Spinal cord (tissue), 10 donors: ENCODE measurements around the gene C5orf63. TPM values are rescaled to one million over a fixed set of nuclear protein-coding genes. Genes with fewer than 3 reads are reported as not detected.
A peak's percentile ranks its signal among the peaks of the same experiment; 100 is the strongest.

Experiments
- DNase-seq, 6 donors: peaks; one replicate each; pipeline versions ENCODE4 v3.0.0 to v3.0.0-alpha.2; 2013 to 2015; ENCODE audit warnings: low spot score in 6 of 6, low read depth in 4 of 6
- H3K27ac ChIP-seq: one replicate; pipeline ENCODE4 v1.5.1; 2013; ENCODE audit warnings: low read depth, low read length, control low read depth
- H3K27me3 ChIP-seq: one replicate; pipeline ENCODE4 v1.6.1; 2013; ENCODE audit warnings: low read length; ENCODE audit not compliant: control insufficient read depth, insufficient read depth
- H3K36me3 ChIP-seq: one replicate; pipeline ENCODE4 v1.6.1; 2013; ENCODE audit warnings: low read length; ENCODE audit not compliant: control insufficient read depth, insufficient read depth
- H3K4me1 ChIP-seq: one replicate; pipeline ENCODE4 v1.6.1; 2013; ENCODE audit warnings: low read length; ENCODE audit not compliant: control insufficient read depth, insufficient read depth
- H3K4me3 ChIP-seq: one replicate; pipeline ENCODE4 v1.5.1; 2013; ENCODE audit warnings: low read depth, low read length, control low read depth
- H3K9me3 ChIP-seq: one replicate; pipeline ENCODE4 v1.6.1; 2013; ENCODE audit warnings: low read length; ENCODE audit not compliant: control insufficient read depth, insufficient read depth
- WGBS: methylation state at CpG from one replicate; pipeline ENCODE4 v1.1.5; 2013; ENCODE audit warnings: missing lambda C conversion rate; ENCODE audit not compliant: insufficient coverage; 5-methylcytosine and 5-hydroxymethylcytosine counted together
- polyA plus RNA-seq, 2 donors: library from polyadenylated mRNA; unstranded; fragments of 120-200 nt; gene quantifications; one replicate each; pipeline ENCODE4 v1.2.1, GENCODE V29; 2013; ENCODE audit not compliant: insufficient read length in 2 of 2
- total RNA-seq, 2 donors: library from RNA; depleted of rRNA in 1 of 2; stranded (reverse); fragments of 120-200 nt in 1 of 2; fragments of >200 nt in 1 of 2; gene quantifications; one replicate each; pipeline versions ENCODE4 v1.2.3 to v1.2.4, GENCODE V29; 2013 to 2014
- donor health status: healthy.

C5orf63 gene
- total and polyA plus RNA-seq, 4 donors: 8.5 to 9.6 (median 9.1) TPM

DNA sequence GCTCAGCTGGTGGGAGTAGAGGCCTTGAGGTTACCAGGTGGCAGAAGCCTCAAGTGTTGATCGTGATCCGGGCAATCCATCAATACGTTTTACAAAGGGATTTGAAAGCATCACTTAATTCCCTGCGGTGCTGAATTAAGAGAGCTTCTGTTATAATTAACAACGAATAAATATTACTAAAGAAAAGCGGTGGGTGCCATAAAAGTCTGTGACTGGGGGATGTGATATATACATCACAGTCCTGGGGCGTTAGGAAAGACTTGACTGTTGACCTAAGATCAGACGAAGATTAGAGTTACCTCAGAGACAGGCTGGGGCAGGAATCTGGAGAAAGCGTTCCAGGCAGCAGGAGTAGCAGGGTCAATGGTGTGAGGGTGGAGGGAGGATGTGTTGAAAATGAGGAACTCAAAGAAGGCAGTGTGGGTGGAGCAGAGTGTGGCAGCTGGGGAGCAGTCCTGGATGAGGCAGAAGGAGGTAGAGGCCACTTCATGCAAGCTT, 6.7 kb upstream of the C5orf63 start:
- no peaks in the 10 kb centered on the region for H3K9me3 ChIP-seq
- no peak for DNase-seq
- no peaks in the 10 kb centered on the region for H3K27me3 ChIP-seq
- H3K27ac ChIP-seq: no peak overlapping the region
- 58% methylated on average over 6 of the region's 9 CpGs for WGBS
- no peaks in the 10 kb centered on the region for H3K4me1 ChIP-seq
- no peaks in the 10 kb centered on the region for H3K36me3 ChIP-seq
- no peak overlapping the region for H3K4me3 ChIP-seq

DNA sequence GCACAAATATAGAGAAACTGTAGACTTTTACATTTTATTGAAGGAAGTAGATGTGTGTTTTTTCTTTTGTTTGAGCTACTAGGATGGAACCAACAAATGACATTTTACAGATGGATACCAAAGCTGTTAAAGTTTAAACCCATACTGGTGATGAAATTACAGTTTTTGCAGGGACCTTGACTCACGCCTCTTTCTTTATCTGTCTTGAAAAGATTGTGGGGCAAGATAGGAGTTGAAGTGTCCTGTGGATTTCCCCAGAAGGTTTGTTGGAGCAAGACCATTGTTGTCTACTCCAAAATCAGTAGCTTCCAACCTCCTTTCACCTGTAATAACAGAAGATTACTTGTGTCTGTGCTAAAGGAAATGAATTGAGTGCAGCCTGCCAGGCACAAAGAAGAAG, 4.1 kb upstream of the C5orf63 start:
- H3K4me1 ChIP-seq: peaks cover 3% of the 10 kb centered on the region
- H3K36me3 ChIP-seq: no peaks in the 10 kb centered on the region
- no CpG with 5 or more reads among the region's 1 CpG for WGBS
- DNase-seq: no peak
- no peak overlapping the region for H3K4me3 ChIP-seq
- H3K27ac ChIP-seq: no peak overlapping the region
- no peaks in the 10 kb centered on the region for H3K9me3 ChIP-seq
- no peaks in the 10 kb centered on the region for H3K27me3 ChIP-seq

DNA sequence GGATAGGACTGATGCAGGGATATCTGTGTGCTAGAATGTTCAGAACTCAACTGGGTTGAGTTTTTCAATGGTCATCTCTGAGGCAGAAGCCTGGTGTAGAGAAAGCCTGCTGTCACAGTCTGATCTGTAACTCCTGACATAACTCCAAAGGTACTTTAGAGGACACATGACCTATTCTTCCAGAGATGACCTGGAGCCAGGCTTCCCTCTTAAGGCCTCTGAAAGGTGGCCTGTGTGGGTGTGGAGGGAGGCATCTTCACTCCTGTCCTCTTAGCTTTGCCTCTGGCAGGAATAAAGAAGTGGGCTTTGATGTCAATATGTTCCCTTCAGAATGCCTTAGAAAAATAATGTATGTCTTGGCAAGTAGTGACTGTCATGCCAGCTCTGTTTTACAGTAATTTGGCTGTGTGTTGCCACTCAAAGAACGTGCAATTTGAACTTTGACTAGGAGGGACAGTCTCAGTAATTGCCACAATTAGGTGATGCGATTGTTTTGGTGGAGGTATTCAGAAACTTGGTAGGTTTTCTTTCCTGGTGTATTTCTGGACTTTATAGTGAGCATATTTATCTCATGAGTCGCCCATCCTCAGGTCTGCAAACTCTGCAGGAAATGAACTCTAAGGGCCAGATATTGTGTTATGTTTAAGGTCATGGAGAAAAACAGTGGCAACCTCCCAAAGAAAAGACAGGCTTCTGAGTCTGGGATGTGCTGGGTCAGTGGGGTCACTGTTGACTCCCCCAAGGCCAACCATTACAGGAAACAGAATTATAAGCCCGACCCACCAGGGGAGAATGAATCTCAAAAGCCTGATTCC, 3.2 kb upstream of the C5orf63 start:
- Histone ChIP-seq H3K4me1 (peaks cover 3% of the 10 kb centered on the region), H3K36me3 (no peaks in the 10 kb centered on the region), H3K4me3 (no peak overlapping the region), H3K27me3 (no peaks in the 10 kb centered on the region), H3K9me3 (no peaks in the 10 kb centered on the region), H3K27ac (no peak overlapping the region)
- WGBS: 48% methylated on average over 2 of the region's 4 CpGs
- peak in 1 of 6 donors; percentile 69 for DNase-seq

DNA sequence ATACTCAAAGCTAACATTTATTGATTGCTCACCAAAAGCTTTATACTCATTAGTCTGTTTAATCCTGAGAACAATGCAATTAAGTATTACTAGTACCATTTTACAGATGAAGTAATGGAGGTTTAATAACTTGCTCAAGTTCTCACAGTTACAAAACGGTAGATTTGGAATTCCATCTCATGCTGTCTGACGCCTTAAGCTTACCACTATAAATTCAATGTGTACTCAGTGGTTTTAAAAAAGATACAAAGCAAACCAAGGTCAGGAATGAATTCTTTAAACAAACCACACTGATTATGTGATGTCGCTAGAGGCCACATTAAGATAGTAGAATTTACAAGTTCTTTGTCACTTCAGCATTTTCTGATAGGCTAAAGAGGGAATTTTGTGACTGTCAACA, 1.2 kb upstream of the C5orf63 start:
- Histone ChIP-seq H3K4me1 (peaks cover 3% of the 10 kb centered on the region), H3K27me3 (no peaks in the 10 kb centered on the region), H3K27ac (no peak overlapping the region), H3K36me3 (no peaks in the 10 kb centered on the region), H3K9me3 (no peaks in the 10 kb centered on the region), H3K4me3 (no peak overlapping the region)
- DNase-seq: no peak
- WGBS: no CpG with 5 or more reads among the region's 3 CpGs

DNA sequence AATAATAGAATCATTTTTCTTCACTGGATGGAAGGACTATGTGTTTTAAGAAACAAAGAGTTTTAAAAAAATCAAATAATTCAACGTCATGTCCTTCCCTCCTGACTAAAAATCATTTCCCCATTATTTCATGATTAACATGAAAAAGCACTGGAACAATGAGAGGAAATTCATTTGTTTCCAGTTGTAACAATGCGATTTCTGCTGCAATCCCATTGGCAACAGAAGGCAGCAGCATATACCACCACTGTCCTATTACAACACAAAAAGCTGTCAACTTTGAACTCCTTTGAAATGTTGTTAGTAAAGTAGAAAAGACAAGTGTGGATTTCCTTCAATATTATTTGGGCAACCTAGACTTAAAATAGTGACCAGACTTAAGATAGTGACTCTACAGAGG, 3.1 kb downstream of the C5orf63 start:
- no peak for DNase-seq
- H3K27ac ChIP-seq: no peak overlapping the region
- no peaks in the 10 kb centered on the region for H3K36me3 ChIP-seq
- no peaks in the 10 kb centered on the region for H3K27me3 ChIP-seq
- WGBS: no CpG with 5 or more reads among the region's 2 CpGs
- peaks cover 3% of the 10 kb centered on the region for H3K4me1 ChIP-seq
- H3K9me3 ChIP-seq: no peaks in the 10 kb centered on the region
- H3K4me3 ChIP-seq: no peak overlapping the region

DNA sequence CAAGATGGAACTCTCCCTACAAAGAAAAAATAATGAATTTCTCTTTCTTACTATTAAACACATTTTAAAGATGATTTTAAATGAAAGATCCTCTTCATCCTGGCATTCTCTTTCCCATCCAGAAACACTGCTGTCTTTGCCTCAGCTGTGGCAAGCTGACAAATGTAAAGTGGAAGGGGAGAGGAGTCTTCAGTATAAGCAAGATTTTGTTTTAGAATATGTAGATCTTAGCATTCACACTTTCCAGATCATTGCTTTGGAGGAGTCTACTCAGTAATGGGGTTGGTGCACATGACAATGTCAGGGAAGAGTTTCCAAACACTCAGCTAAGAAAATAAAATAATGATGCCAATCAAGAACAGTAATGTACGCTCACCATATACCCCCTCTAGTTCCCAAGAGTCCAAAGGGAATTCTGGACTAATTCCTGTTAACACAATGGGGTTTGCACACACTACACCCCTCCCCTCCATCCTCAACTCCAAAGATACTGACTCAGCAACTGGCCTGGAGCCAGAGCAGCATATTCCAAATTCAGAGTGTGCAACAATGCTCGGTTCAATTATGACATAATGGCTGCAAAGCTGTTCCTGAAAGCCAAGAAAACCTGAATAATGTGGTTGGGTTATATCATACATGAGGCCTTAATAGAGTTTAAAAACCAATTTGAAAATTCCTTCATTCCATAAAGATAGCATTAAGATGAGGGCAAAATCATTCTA, 4.6 kb downstream of the C5orf63 start:
- DNase-seq: peak in 2 of 6 donors; percentile 54 to 61
- no peaks in the 10 kb centered on the region for H3K27me3 ChIP-seq
- H3K27ac ChIP-seq: no peak overlapping the region
- no peak overlapping the region for H3K4me3 ChIP-seq
- no peaks in the 10 kb centered on the region for H3K4me1 ChIP-seq
- WGBS: 63% methylated on average over 1 of the region's 2 CpGs
- no peaks in the 10 kb centered on the region for H3K36me3 ChIP-seq
- no peaks in the 10 kb centered on the region for H3K9me3 ChIP-seq

DNA sequence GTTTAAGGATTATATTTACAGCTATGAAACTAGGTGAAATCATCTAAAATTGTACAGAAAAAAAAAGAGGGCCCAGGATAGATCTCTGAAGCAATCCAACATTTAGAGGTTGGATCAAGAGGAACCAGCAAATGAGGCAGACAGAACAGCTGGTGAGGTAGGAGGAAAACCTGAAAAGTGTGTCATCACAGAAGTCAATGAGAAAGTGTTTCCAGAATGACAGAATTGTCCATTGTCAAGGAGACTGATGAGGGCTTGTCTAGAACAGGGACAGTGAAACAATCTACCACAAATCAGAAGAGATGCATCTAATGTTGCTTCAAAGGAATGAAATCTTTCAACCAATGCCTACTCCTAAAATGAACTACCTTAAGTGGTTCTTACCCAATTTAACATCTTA, 6.6 kb downstream of the C5orf63 start:
- Histone ChIP-seq H3K9me3 (no peaks in the 10 kb centered on the region), H3K27me3 (no peaks in the 10 kb centered on the region), H3K4me3 (no peak overlapping the region), H3K27ac (no peak overlapping the region), H3K36me3 (no peaks in the 10 kb centered on the region), H3K4me1 (no peaks in the 10 kb centered on the region)
- DNase-seq: no peak

DNA sequence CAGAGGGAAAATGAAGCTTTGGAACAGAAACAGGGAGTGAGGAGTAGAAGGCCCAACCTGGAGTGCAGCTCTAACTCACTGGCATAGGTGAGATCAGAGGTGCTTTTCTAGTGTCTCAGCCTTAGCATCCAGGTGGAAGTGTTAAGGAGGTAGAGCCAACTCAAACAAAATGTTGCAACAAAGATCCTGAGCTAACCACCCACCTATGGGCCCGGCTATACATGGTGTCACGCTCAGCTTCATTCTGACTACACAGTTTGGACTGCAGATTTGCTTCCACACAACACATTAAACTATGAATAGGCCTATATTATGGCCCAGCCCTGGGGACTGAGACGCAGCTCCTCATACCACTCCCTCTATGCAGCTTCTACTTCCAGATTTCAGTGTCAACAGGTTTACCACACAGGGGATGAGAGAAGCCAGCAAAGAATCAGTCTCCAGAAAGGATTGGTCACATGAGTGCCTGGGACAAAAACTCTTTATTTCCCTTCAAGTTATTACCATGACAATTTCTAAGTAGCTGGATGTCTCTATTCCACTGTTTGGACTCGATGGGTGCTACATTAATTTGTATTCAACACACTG, 9.0 kb downstream of the C5orf63 start:
- no peaks in the 10 kb centered on the region for H3K36me3 ChIP-seq
- DNase-seq: no peak
- H3K27ac ChIP-seq: no peak overlapping the region
- 83% methylated on average over 3 of the region's 4 CpGs for WGBS
- no peaks in the 10 kb centered on the region for H3K9me3 ChIP-seq
- no peak overlapping the region for H3K4me3 ChIP-seq
- H3K27me3 ChIP-seq: no peaks in the 10 kb centered on the region
- H3K4me1 ChIP-seq: no peaks in the 10 kb centered on the region

DNA sequence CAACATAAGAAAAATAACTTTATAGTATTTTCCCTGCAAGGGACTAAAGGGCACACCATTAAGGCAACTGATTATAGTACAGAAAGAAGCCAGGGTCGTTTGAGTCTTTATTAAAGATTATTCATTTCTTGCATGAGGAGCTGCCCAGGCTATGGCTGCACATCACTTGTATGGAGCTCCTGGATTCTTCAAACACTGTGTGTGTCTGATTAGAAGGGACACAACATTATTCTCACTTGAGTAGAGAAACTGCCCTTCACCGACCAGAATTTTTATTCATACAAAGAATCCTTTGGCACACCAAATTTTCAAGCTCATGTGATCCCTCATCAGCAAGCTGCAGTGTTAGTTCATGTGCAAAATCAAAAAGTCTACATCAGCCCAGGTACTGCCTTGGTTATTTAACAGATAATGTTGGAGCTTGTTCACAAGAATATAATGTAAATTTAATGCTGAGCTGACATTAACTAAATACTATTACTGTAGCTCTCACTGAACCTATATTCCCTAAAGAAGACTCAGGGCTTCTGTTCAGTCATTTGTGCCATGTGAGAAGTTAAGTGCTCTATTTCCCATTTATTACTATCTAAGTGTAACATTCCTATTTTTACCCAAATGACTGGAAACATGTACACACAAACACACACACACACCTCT, 9.9 kb downstream of the C5orf63 start:
- DNase-seq: no peak
- no peaks in the 10 kb centered on the region for H3K36me3 ChIP-seq
- WGBS: no CpG with 5 or more reads among the region's 2 CpGs
- no peaks in the 10 kb centered on the region for H3K27me3 ChIP-seq
- H3K27ac ChIP-seq: no peak overlapping the region
- H3K4me1 ChIP-seq: no peaks in the 10 kb centered on the region
- H3K4me3 ChIP-seq: no peak overlapping the region
- no peaks in the 10 kb centered on the region for H3K9me3 ChIP-seq
